CD4-positive, alpha-beta T cell (primary cell): ENCODE data around the gene NECAP2. TPM values are rescaled to one million over a fixed set of nuclear protein-coding genes. Genes with fewer than 3 reads are reported as not detected.
A peak's percentile ranks its signal among the peaks of the same experiment; 100 is the strongest.
"Not testable (repeated sequence)": the region's sequence is repeated elsewhere in the genome, so short reads cannot be mapped to it uniquely, and the experiment has no call there.

Experiments used
- ATAC-seq: fragments of 200-7000 bp; cut with Tn5 transposase; one replicate; pipeline ENCODE4 v1.10.0; 2022; ENCODE audit warnings: mild to moderate bottlenecking; ENCODE audit not compliant: poor library complexity
- CTCF ChIA-PET: fragments of 350-600 bp; sonication (Branson Sonifier 250); formaldehyde crosslinking; loops from one replicate; lab custom pipeline; 2021; ENCODE audit warnings: antibody characterized with exemption, inconsistent platforms; lab: Charles Lee
- POLR2A ChIA-PET: fragments of 350-600 bp; sonication (Branson Sonifier 250); formaldehyde crosslinking; loops from one replicate; lab custom pipeline; 2021; ENCODE audit warnings: antibody characterized with exemption, inconsistent platforms; lab: Charles Lee
- DNase-seq, 14 experiments: peaks; one replicate each; pipeline ENCODE4 v3.0.0-alpha.2; 2013 to 2020; ENCODE audit warnings: mixed read lengths in 2 of 14
- H3K27ac ChIP-seq, 2 donors: one replicate each; pipeline versions ENCODE4 v1.5.1 to v1.7.0; 2013; ENCODE audit warnings: low read length in 2 of 2, low read depth in 1 of 2, mild to moderate bottlenecking in 1 of 2
- H3K27me3 ChIP-seq, 2 experiments: 1 replicate in 1 of 2; 2 replicates in 1 of 2; pipeline versions ENCODE4 v1.6.1 to v1.7.0; 2013; ENCODE audit warnings: low read length in 2 of 2, control low read depth in 1 of 2, mild to moderate bottlenecking in 1 of 2, moderate library complexity in 1 of 2; ENCODE audit not compliant: insufficient read depth in 2 of 2, control insufficient read depth in 1 of 2
- H3K36me3 ChIP-seq: one replicate; pipeline ENCODE4 v1.6.1; 2013; ENCODE audit warnings: low read length, control low read depth; ENCODE audit not compliant: insufficient read depth
- H3K4me1 ChIP-seq: one replicate; pipeline ENCODE4 v1.6.1; 2013; ENCODE audit warnings: low read length, control low read depth; ENCODE audit not compliant: insufficient read depth
- H3K4me3 ChIP-seq: one replicate; pipeline ENCODE4 v1.5.1; 2013; ENCODE audit warnings: mild to moderate bottlenecking, low read length, moderate library complexity
- H3K9me3 ChIP-seq, 2 experiments: 1 replicate in 1 of 2; 2 replicates in 1 of 2; pipeline versions ENCODE4 v1.6.1 to v1.7.0; 2013; ENCODE audit warnings: low read length in 2 of 2, mild to moderate bottlenecking in 2 of 2, control low read depth in 1 of 2, moderate library complexity in 1 of 2; ENCODE audit not compliant: control insufficient read depth in 1 of 2, insufficient read depth in 1 of 2
- H3K27ac Mint-ChIP-seq: one replicate; pipeline ENCODE4 v1.8.0; 2020; ENCODE audit warnings: mixed read lengths
- H3K27me3 Mint-ChIP-seq: one replicate; pipeline ENCODE4 v1.8.0; 2021; ENCODE audit warnings: mixed read lengths
- H3K36me3 Mint-ChIP-seq: one replicate; pipeline ENCODE4 v1.8.0; 2021; ENCODE audit warnings: low read depth, mixed read lengths
- H3K4me1 Mint-ChIP-seq: one replicate; pipeline ENCODE4 v1.8.0; 2021; ENCODE audit warnings: low read depth, mixed read lengths
- H3K4me3 Mint-ChIP-seq: one replicate; pipeline ENCODE4 v1.8.0; 2020; ENCODE audit warnings: mild to moderate bottlenecking, mixed read lengths
- H3K9me3 Mint-ChIP-seq: one replicate; pipeline ENCODE4 v1.8.0; 2020; ENCODE audit warnings: mixed read lengths
- CTCF ChIP-seq: fragments of 200-600 bp; IDR thresholded peaks from one replicate; pipeline ENCODE4 v1.8.0; 2022; ENCODE audit warnings: antibody characterized with exemption, mild to moderate bottlenecking
- intact Hi-C, 2 experiments: fragments of 100-400 bp; cut with DNase I in 1 of 2; cut with micrococcal nuclease in 1 of 2; formaldehyde crosslinking; loops; one replicate each; pipeline versions ENCODE4 v1.15.1 to v1.9.0; 2023 to 2025; cut with DNase I, micrococcal nuclease
- total RNA-seq, 174 experiments: library from RNA in 2 of 174; stranded (reverse) in 2 of 174; gene quantifications; one replicate each; pipeline ENCODE4 v1.2.3 and lab custom pipeline; 2021 to 2026

The NECAP2 gene
- total RNA-seq, 2 experiments from 2014 or later = 65.8 to 66.0 TPM

GRCh38 chr1:16503494-16503893, 63.0 kb downstream of the NECAP2 start:
- no peak overlapping the region for H3K27ac Mint-ChIP-seq
- Histone ChIP-seq H3K4me3 (no peak overlapping the region), H3K4me1 (peaks cover 13% of the 10 kb centered on the region), H3K9me3 (peaks cover 0 to 3% of the 10 kb centered on the region in 2 experiments), H3K36me3 (no peaks in the 10 kb centered on the region), H3K27me3 (no peaks in the 10 kb centered on the region), H3K27ac (no peak overlapping the region)
- no peaks in the 10 kb centered on the region for H3K36me3 Mint-ChIP-seq
- H3K27me3 Mint-ChIP-seq = no peaks in the 10 kb centered on the region
- intact Hi-C loops = loop anchor here in 1 of 2 experiments (10.0 kb wide), 1 partner anchor 131 kb away; no protein-coding TSS in a partner anchor
- H3K9me3 Mint-ChIP-seq = no peaks in the 10 kb centered on the region
- no peak for TF ChIP-seq CTCF
- CTCF ChIA-PET = no interaction called here
- peak overlapping the region; percentile 51 for H3K4me3 Mint-ChIP-seq
- DNase-seq (no peak), ATAC-seq (no peak)
- POLR2A ChIA-PET = no interaction called here
- H3K4me1 Mint-ChIP-seq = peaks cover 11% of the 10 kb centered on the region

- H3K27ac Mint-ChIP-seq, H3K9me3 ChIP-seq, H3K27me3 ChIP-seq, CTCF ChIA-PET, H3K4me3 ChIP-seq, POLR2A ChIA-PET, H3K36me3 Mint-ChIP-seq, H3K4me1 ChIP-seq, H3K4me3 Mint-ChIP-seq, DNase-seq, H3K36me3 ChIP-seq, H3K9me3 Mint-ChIP-seq, H3K27ac ChIP-seq, H3K4me1 Mint-ChIP-seq, ATAC-seq, H3K27me3 Mint-ChIP-seq: not testable (repeated sequence)
- intact Hi-C loops = loop anchor here in 1 of 2 experiments (10.0 kb wide), 1 partner anchor 129 kb away; no protein-coding TSS in a partner anchor
Observed at GRCh38 chr1:16505870-16506269, 65.3 kb downstream of the NECAP2 start.

GRCh38 chr1:16506364-16507136, 66.0 kb downstream of the NECAP2 start:
- H3K4me1 Mint-ChIP-seq, POLR2A ChIA-PET, CTCF ChIA-PET, H3K9me3 ChIP-seq, H3K4me3 ChIP-seq, H3K27me3 ChIP-seq, H3K4me3 Mint-ChIP-seq, H3K27ac Mint-ChIP-seq, H3K9me3 Mint-ChIP-seq, H3K4me1 ChIP-seq, DNase-seq, H3K27me3 Mint-ChIP-seq, H3K36me3 ChIP-seq, H3K36me3 Mint-ChIP-seq, H3K27ac ChIP-seq, ATAC-seq: not testable (repeated sequence)
- intact Hi-C loops = loop anchor here in 1 of 2 experiments (10.0 kb wide), 1 partner anchor 128 kb away; no protein-coding TSS in a partner anchor

- H3K27me3 Mint-ChIP-seq, H3K4me3 ChIP-seq, H3K27me3 ChIP-seq, H3K9me3 Mint-ChIP-seq, H3K36me3 Mint-ChIP-seq, H3K4me3 Mint-ChIP-seq, H3K4me1 Mint-ChIP-seq, H3K27ac Mint-ChIP-seq, POLR2A ChIA-PET, H3K36me3 ChIP-seq, CTCF ChIA-PET, H3K9me3 ChIP-seq, H3K27ac ChIP-seq, ATAC-seq: not testable (repeated sequence)
- peaks cover 13% of the 10 kb centered on the region for H3K4me1 ChIP-seq
- intact Hi-C loops = loop anchor here in 1 of 2 experiments (10.0 kb wide), 1 partner anchor 126 kb away; no protein-coding TSS in a partner anchor
- DNase-seq = peak in 5 of 14 experiments; percentile 19 to 59 (median 32)
Observed at GRCh38 chr1:16508861-16509445, 68.4 kb downstream of the NECAP2 start.

Other genes with a start within 250 kb of the NECAP2 start
- gene ARHGEF19, start 228.1 kb upstream of the NECAP2 start, total RNA-seq = 1 to 10 TPM; 3.8 to 5.8 TPM
- gene CPLANE2, start 203.5 kb upstream of the NECAP2 start, total RNA-seq = 1 to 10 TPM; 5.3 to 8.4 TPM
- gene FBXO42, start 88.2 kb upstream of the NECAP2 start, total RNA-seq = 10 to 100 TPM; 14.3 to 14.9 TPM
- gene SZRD1, start 73.5 kb upstream of the NECAP2 start, total RNA-seq = 100 to 1,000 TPM; 115 to 120 TPM
- not detected for gene SPATA21, start 3.3 kb upstream of the NECAP2 start, total RNA-seq
- 1,000 to 10,000 TPM; 4,982 to 5,937 TPM for gene RNU1-1, start 73.6 kb downstream of the NECAP2 start, total RNA-seq
- gene NBPF1, start 172.8 kb downstream of the NECAP2 start, total RNA-seq = 10 to 100 TPM; 15.0 to 15.9 TPM
- gene RNU1-3, start 226.2 kb downstream of the NECAP2 start, total RNA-seq = 1,000 to 10,000 TPM; 4,982 to 5,937 TPM